ENCODE measurements around the gene NEK5.

DNA sequence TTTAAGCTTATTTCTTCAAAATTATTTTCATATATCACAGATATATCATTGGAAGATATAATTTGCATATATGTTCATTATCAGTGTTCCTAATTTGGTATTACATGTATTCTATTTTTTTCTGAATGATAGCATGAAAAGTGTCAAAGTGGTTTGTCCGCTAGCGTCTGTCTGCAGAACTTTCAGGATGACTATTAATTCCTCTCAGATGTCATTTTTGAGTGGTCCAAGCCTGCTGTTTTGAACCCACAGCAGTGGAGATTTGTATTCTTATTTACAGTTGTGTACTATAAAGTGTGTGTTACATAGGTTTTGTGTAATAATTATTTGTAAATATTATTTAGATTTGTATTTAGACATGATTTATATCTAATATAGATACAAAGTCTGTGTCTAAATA, 95.8 kb downstream of the NEK5 start:
- TF ChIP-seq EZH2 (IDR thresholded peaks at IDR 0.05): no peak
- no peak for TF ChIP-seq POLR2AphosphoS5 (IDR thresholded peaks at IDR 0.05; ENCODE audit: borderline replicate concordance, low read depth, low read length)
